Transverse colon (tissue), 4 donors: ENCODE measurements around the gene MBNL1. TPM values are rescaled to one million over a fixed set of nuclear protein-coding genes. Genes with fewer than 3 reads are reported as not detected.

Experiments used
- DNase-seq: peaks from one replicate; pipeline ENCODE4 v3.0.0-alpha.2; 2019
- H3K27ac ChIP-seq, 4 donors: fragments of 200-600 bp; sonication (generic); 2 replicates each; pipeline ENCODE4 v1.5.1; 2016 to 2018; ENCODE audit warnings: inconsistent platforms in 4 of 4
- H3K27me3 ChIP-seq: fragments of 200-600 bp; sonication (generic); 2 replicates; pipeline ENCODE4 v1.5.1; 2017; ENCODE audit warnings: inconsistent platforms
- H3K36me3 ChIP-seq, 4 donors: fragments of 200-600 bp; sonication (generic); 2 replicates each; pipeline ENCODE4 v1.5.1; 2017 to 2019; ENCODE audit warnings: inconsistent platforms in 4 of 4
- H3K4me1 ChIP-seq, 4 donors: fragments of 200-600 bp; sonication (generic); 2 replicates each; pipeline ENCODE4 v1.5.1; 2017 to 2020; ENCODE audit warnings: inconsistent platforms in 4 of 4
- H3K4me3 ChIP-seq, 4 donors: fragments of 200-600 bp; sonication (generic); 1 replicate in 1 of 4; 2 replicates in 3 of 4; pipeline versions ENCODE4 v1.5.1 to v1.6.1; 2017 to 2019; ENCODE audit warnings: inconsistent platforms in 4 of 4
- H3K9me3 ChIP-seq, 2 donors: fragments of 200-600 bp; sonication (generic); 2 replicates each; pipeline ENCODE4 v1.5.1; 2017 to 2019; ENCODE audit warnings: inconsistent platforms in 2 of 2
- EP300 ChIP-seq: sonication (generic); formaldehyde crosslinking; IDR thresholded peaks from one replicate; pipeline ENCODE4 v1.6.1; 2017; ENCODE audit warnings: antibody characterized with exemption, low read depth
- POLR2A ChIP-seq: fragments of 450-650 bp; IDR thresholded peaks from one replicate; pipeline ENCODE4 v1.6.1; 2016; ENCODE audit warnings: antibody characterized with exemption, mild to moderate bottlenecking, moderate library complexity
- POLR2AphosphoS5 ChIP-seq, 3 donors: sonication (generic); formaldehyde crosslinking; IDR thresholded peaks; one replicate each; pipeline ENCODE4 v1.6.1; 2016; ENCODE audit warnings: antibody characterized with exemption in 3 of 3
- WGBS, 2 donors: methylation state at CpG; one replicate each; pipeline ENCODE4 v1.1.5; 2018; ENCODE audit warnings: low coverage in 1 of 2; 5-methylcytosine and 5-hydroxymethylcytosine counted together
- in situ Hi-C, 4 donors: fragments of 200-750 bp; cut with MboI; loops; one replicate each; pipeline versions ENCODE4 v1.15.0 to v1.15.1; 2017; ENCODE audit warnings: low sequenced_read_pairs in 3 of 4, low pct_ligation_motif_present in 1 of 4, low pct_unique_long_range_greater_than_20kb in 1 of 4
- intact Hi-C: fragments of 100-400 bp; cut with DNase I; formaldehyde crosslinking; loops from one replicate; pipeline ENCODE4 v1.15.1; 2023; ENCODE audit warnings: low total_unique reads
- total RNA-seq, 4 donors: library from RNA; depleted of rRNA; stranded (reverse); fragments of >200 nt; gene quantifications; one replicate each; pipeline ENCODE4 v1.1.0, GENCODE V29; 2016
- TF ChIP-seq, protein P1 (sequence below), 5 experiments: fragments of 200-600 bp in 3 of 5; fragments of 450-650 bp in 2 of 5; sonication (generic) in 3 of 5; IDR thresholded peaks; 1 replicate in 2 of 5; 2 replicates in 3 of 5; pipeline ENCODE4 v1.5.1; 2016 to 2017; ENCODE audit warnings: antibody characterized with exemption in 5 of 5, inconsistent platforms in 3 of 5, mild to moderate bottlenecking in 2 of 5, moderate library complexity in 1 of 5

Gene MBNL1
- total RNA-seq, 4 donors from 2014 or later: 232 to 658 (median 509) TPM

DNA sequence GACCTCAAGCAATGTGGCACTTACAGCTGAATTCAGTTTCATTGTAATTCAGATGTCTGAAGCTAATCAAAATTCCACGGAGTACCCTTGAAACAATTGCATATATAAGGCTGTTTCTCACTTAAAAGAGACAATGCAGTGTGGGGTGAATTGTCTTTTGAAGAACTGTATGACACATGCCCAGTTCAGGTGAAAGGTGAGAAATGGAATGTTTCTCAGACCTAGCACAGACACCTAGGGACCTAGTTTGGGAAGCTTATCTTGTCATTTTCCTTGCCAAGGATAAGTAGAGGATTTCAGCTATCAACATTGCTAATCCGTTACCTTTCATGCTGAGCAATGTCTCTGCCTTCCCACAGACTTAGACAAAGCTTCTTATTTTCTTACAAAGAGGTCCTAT is 36.3 kb downstream of the MBNL1 start:
- Histone ChIP-seq H3K27me3 (no peaks in the 10 kb centered on the region), H3K4me3 (no peak overlapping the region), H3K4me1 (peaks cover 36 to 100% (median 80%) of the 10 kb centered on the region in 4 donors), H3K36me3 (no peaks in the 10 kb centered on the region), H3K27ac (peak overlapping the region; percentile 88 to 91 (median 90)), H3K9me3 (no peaks in the 10 kb centered on the region)
- intact Hi-C loops: no loop called here
- WGBS, 2 donors: 66 to 88% methylated on average over 2 of the region's 2 CpGs
- TF ChIP-seq POLR2AphosphoS5 (IDR thresholded peaks at IDR 0.05) (no peak), POLR2A (no peak), EP300 (no peak)
- TF ChIP-seq, protein P1, sequence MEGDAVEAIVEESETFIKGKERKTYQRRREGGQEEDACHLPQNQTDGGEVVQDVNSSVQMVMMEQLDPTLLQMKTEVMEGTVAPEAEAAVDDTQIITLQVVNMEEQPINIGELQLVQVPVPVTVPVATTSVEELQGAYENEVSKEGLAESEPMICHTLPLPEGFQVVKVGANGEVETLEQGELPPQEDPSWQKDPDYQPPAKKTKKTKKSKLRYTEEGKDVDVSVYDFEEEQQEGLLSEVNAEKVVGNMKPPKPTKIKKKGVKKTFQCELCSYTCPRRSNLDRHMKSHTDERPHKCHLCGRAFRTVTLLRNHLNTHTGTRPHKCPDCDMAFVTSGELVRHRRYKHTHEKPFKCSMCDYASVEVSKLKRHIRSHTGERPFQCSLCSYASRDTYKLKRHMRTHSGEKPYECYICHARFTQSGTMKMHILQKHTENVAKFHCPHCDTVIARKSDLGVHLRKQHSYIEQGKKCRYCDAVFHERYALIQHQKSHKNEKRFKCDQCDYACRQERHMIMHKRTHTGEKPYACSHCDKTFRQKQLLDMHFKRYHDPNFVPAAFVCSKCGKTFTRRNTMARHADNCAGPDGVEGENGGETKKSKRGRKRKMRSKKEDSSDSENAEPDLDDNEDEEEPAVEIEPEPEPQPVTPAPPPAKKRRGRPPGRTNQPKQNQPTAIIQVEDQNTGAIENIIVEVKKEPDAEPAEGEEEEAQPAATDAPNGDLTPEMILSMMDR (IDR thresholded peaks at IDR 0.05): no peak
- no peak for DNase-seq
- in situ Hi-C loops: no loop called here

DNA sequence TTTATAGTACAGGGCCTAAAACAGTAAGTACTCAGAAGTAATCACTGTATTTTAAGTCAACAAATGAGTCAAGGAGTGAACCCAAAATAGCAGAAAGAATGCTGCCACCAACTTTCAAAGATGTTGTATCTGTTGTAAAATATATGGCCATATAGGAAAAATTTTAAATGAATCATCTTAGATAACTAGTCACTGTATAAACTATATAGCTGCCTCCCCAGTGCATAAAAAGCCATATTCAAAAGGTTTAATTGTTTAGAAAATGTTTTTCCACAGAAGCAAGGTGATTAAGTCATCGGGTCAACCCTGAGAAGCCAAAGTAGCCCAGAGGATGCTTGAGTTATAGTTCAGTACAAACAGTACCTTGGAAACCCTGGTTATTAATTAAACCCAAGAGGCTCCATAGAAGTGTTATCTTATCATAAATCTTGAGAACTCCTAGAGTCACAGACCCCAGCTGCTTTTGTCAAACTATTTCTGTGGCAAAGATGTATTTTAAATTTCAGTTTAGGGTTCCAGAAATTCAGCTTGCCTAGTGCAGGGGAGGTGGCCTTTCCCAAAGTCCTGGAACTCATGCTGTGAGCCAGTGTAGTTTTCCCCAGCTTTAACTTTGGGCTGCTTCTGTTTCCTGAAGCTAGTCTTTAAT is 39.2 kb downstream of the MBNL1 start:
- in situ Hi-C loops: no loop called here

DNA sequence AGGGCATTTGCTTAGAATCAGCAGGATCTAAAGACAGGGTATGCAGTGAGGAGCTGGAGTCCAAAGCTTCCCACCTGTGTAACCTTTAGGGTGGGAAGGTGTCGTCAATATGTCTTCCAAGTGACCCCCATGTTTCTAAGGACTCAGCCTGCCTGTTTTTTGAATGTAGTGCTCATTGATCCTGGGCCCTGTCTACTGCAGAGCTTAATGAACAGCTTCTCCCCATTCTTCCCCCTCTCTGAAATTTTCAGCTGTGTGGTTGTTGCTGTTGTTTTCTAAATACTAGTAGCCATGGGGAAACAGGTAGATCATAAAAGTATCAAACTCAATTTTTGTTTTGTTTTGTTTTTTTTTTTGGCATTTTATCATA is 39.7 kb downstream of the MBNL1 start:
- Histone ChIP-seq H3K27ac (peak overlapping the region; percentile 88 to 91 (median 90)), H3K4me3 (no peak overlapping the region), H3K36me3 (no peaks in the 10 kb centered on the region), H3K4me1 (peaks cover 36 to 87% (median 70%) of the 10 kb centered on the region in 4 donors), H3K27me3 (no peaks in the 10 kb centered on the region), H3K9me3 (no peaks in the 10 kb centered on the region)
- intact Hi-C loops: no loop called here
- in situ Hi-C loops: no loop called here
- WGBS, 2 donors: 63% methylated on average over 1 of the region's 1 CpG; no CpG with 5 or more reads in 1 of the 2 donors
- TF ChIP-seq POLR2A (no peak), POLR2AphosphoS5 (IDR thresholded peaks at IDR 0.05) (no peak), EP300 (no peak)
- TF ChIP-seq, protein P1 (IDR thresholded peaks at IDR 0.05): no peak
- DNase-seq: no peak

More for the DNA sequence above, 39.2 kb downstream of the MBNL1 start:
- Histone ChIP-seq H3K9me3 (no peaks in the 10 kb centered on the region), H3K4me1 (peaks cover 36 to 88% (median 71%) of the 10 kb centered on the region in 4 donors), H3K36me3 (no peaks in the 10 kb centered on the region), H3K27me3 (no peaks in the 10 kb centered on the region), H3K27ac (peak overlapping the region; percentile 88 to 91 (median 90)), H3K4me3 (no peak overlapping the region)
- no peak for TF ChIP-seq EP300
- TF ChIP-seq POLR2AphosphoS5 (IDR thresholded peaks at IDR 0.05): peak in 2 of 3 donors; percentile 13 to 19
- TF ChIP-seq, protein P1 (IDR thresholded peaks at IDR 0.05): no peak
- no peak for TF ChIP-seq POLR2A
- 21 to 50% methylated on average over 1 of the region's 1 CpG for WGBS, 2 donors
- intact Hi-C loops: loop anchor here (2.0 kb wide), 1 partner anchor 77 kb away; no protein-coding TSS in a partner anchor
- no peak for DNase-seq

DNA sequence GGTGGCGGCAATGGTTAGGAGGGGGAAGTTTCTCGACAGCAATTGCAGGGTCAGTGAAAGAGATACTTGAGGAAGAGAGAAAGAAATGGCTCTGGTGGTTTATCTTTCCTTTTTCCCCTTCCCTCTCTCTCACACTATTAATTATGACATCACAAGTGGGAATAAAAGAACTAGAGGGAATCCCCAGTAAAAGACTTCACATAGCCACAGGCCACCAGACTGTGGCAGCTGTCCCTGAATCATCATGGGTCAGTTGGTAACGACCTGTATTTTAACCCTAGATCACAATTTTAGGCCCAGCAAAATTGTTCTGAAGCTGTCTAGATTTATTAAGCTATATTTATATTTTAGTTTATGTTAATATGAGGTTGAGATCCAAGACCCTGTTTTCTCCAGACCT is 40.3 kb downstream of the MBNL1 start:
- WGBS, 2 donors: 36 to 38% methylated on average over 3 of the region's 3 CpGs
- H3K27me3 ChIP-seq: no peaks in the 10 kb centered on the region
- intact Hi-C loops (no loop called here), in situ Hi-C loops (no loop called here)
- no peaks in the 10 kb centered on the region for H3K9me3 ChIP-seq
- H3K4me3 ChIP-seq: no peak overlapping the region
- H3K27ac ChIP-seq: peak overlapping the region; percentile 88 to 91 (median 90)
- no peaks in the 10 kb centered on the region for H3K36me3 ChIP-seq
- TF ChIP-seq, protein P1 (IDR thresholded peaks at IDR 0.05): no peak
- TF ChIP-seq EP300 (no peak), POLR2AphosphoS5 (IDR thresholded peaks at IDR 0.05) (no peak), POLR2A (no peak)
- DNase-seq: no peak
- peaks cover 36 to 86% (median 65%) of the 10 kb centered on the region in 4 donors for H3K4me1 ChIP-seq
